Left ventricle myocardium inferior (tissue), 1 donor: ENCODE measurements around the gene PLCB1. TPM values are rescaled to one million over a fixed set of nuclear protein-coding genes. Genes with fewer than 3 reads are reported as not detected.

Experiments
- DNase-seq: peaks from one replicate; pipeline ENCODE4 v3.0.0-alpha.2; 2020
- H3K27ac ChIP-seq: fragments of 200-600 bp; replicated peaks from 2 replicates; pipeline ENCODE4 v1.8.0; 2021
- H3K27me3 ChIP-seq: fragments of 200-600 bp; 2 replicates; pipeline ENCODE4 v1.8.0; 2021; ENCODE audit warnings: low read depth
- H3K36me3 ChIP-seq: fragments of 200-600 bp; 2 replicates; pipeline ENCODE4 v1.8.0; 2021
- H3K4me1 ChIP-seq: fragments of 200-600 bp; 2 replicates; pipeline ENCODE4 v1.8.0; 2021
- H3K4me3 ChIP-seq: fragments of 200-600 bp; 2 replicates; pipeline ENCODE4 v1.8.0; 2021; ENCODE audit warnings: mild to moderate bottlenecking, moderate library complexity
- H3K9me3 ChIP-seq: fragments of 200-600 bp; replicated peaks from 2 replicates; pipeline ENCODE4 v1.8.0; 2021
- CTCF ChIP-seq: fragments of 200-600 bp; IDR thresholded peaks from 2 replicates; pipeline ENCODE4 v1.8.0; 2021; ENCODE audit warnings: antibody characterized with exemption, mild to moderate bottlenecking, borderline replicate concordance
- intact Hi-C: fragments of 100-400 bp; cut with micrococcal nuclease; formaldehyde crosslinking; loops from one replicate; pipeline ENCODE4 v1.11.0; 2022
- total RNA-seq: library from RNA; stranded (reverse); fragmentation: NEBNext Ultra II Directional; extraction: Animal tissue kit (Norgen Biotek cat#: 25700); gene quantifications from one replicate; pipeline ENCODE4 v1.2.1, GENCODE V29; 2021
- donor health status: DM: no; HTN: yes; CAD: no; lungs with severe emphysema.

PLCB1 gene
- total RNA-seq, 1 donor from 2014 or later = 6.0 TPM

DNA sequence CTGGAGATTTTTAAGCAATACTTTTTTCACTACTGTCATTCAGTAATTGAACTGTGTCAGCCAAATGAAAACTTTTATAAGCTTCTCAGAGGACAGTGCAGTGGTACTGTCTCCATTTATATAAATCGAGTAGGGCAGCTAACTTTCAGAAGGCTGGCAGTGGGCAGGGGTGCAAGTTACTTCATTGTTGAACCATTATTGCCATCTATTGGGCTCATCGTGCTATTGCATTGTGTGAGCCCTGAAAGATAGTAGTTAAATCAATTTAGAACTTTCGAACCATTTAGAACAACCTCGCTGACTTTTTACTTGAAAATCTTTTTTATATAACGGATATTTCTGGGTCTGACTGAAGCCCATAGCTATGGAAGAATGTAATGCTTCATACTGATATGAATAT is 589.0 kb downstream of the PLCB1 start:
- intact Hi-C loops = loop anchor here (5.0 kb wide), 3 partner anchors 589 to 779 kb away; partner anchors contain the start of genes HAO1 and PLCB1
- peaks cover 3% of the 10 kb centered on the region for H3K4me1 ChIP-seq
- peaks cover 6% of the 10 kb centered on the region for H3K9me3 ChIP-seq
- H3K27ac ChIP-seq = no peak overlapping the region
- no peaks in the 10 kb centered on the region for H3K27me3 ChIP-seq
- H3K4me3 ChIP-seq = no peak overlapping the region
- no peaks in the 10 kb centered on the region for H3K36me3 ChIP-seq
- DNase-seq = peak; percentile 15
- peak; percentile 85 for TF ChIP-seq CTCF

GRCh38 chr20:8722277-8722928 is 590.3 kb downstream of the PLCB1 start:
- peaks cover 6% of the 10 kb centered on the region for H3K9me3 ChIP-seq
- H3K4me1 ChIP-seq = peaks cover 3% of the 10 kb centered on the region
- H3K4me3 ChIP-seq = no peak overlapping the region
- H3K36me3 ChIP-seq = no peaks in the 10 kb centered on the region
- no peak for DNase-seq
- peak; percentile 86 for TF ChIP-seq CTCF
- H3K27ac ChIP-seq = no peak overlapping the region
- H3K27me3 ChIP-seq = no peaks in the 10 kb centered on the region
- intact Hi-C loops = loop anchor here (5.0 kb wide), 3 partner anchors 590 to 780 kb away; partner anchors contain the start of genes HAO1 and PLCB1

- no peak for DNase-seq
- no peaks in the 10 kb centered on the region for H3K36me3 ChIP-seq
- H3K27me3 ChIP-seq = no peaks in the 10 kb centered on the region
- H3K27ac ChIP-seq = no peak overlapping the region
- peaks cover 3% of the 10 kb centered on the region for H3K4me1 ChIP-seq
- TF ChIP-seq CTCF = no peak
- intact Hi-C loops = loop anchor here (5.0 kb wide), 3 partner anchors 591 to 781 kb away; partner anchors contain the start of genes HAO1 and PLCB1
- peaks cover 1% of the 10 kb centered on the region for H3K9me3 ChIP-seq
- no peak overlapping the region for H3K4me3 ChIP-seq
Measured at GRCh38 chr20:8723296-8723695, 591.2 kb downstream of the PLCB1 start.

GRCh38 chr20:8724884-8725283 is 592.8 kb downstream of the PLCB1 start:
- Histone ChIP-seq H3K27ac (no peak overlapping the region), H3K4me1 (peaks cover 3% of the 10 kb centered on the region), H3K4me3 (no peak overlapping the region), H3K27me3 (no peaks in the 10 kb centered on the region), H3K36me3 (no peaks in the 10 kb centered on the region), H3K9me3 (no peaks in the 10 kb centered on the region)
- DNase-seq = no peak
- no peak for TF ChIP-seq CTCF
- intact Hi-C loops = loop anchor here (5.0 kb wide), 3 partner anchors 593 to 783 kb away; partner anchors contain the start of genes HAO1 and PLCB1

GRCh38 chr20:8726460-8726859 is 594.4 kb downstream of the PLCB1 start:
- Histone ChIP-seq H3K9me3 (no peaks in the 10 kb centered on the region), H3K4me1 (no peaks in the 10 kb centered on the region), H3K36me3 (no peaks in the 10 kb centered on the region), H3K27me3 (no peaks in the 10 kb centered on the region), H3K27ac (no peak overlapping the region), H3K4me3 (no peak overlapping the region)
- DNase-seq = no peak
- TF ChIP-seq CTCF = no peak
- intact Hi-C loops = no loop called here
